GOT3 (cell line): Measurements from ENCODE around the gene BCL7A.
"Not testable (repeated sequence)": the region's sequence is repeated elsewhere in the genome, so short reads cannot be mapped to it uniquely, and the experiment has no call there.

Experiments
- DNase-seq: peaks from one replicate; lab custom pipeline; 2025; ENCODE audit warnings: mixed read lengths; lab: John Stamatoyannopoulos, UW

BCL7A gene

GRCh38 chr12:122028165-122028904 is 6.7 kb downstream of the BCL7A start:
- DNase-seq: no peak

- no peak for DNase-seq
Measured at GRCh38 chr12:122028905-122029560, 7.3 kb downstream of the BCL7A start.

- DNase-seq: no peak
Measured at GRCh38 chr12:122029620-122030423, 8.1 kb downstream of the BCL7A start.

- DNase-seq: no peak
Measured at GRCh38 chr12:122030424-122031035, 8.8 kb downstream of the BCL7A start.

- DNase-seq: no peak
Measured at GRCh38 chr12:122031342-122032216, 9.9 kb downstream of the BCL7A start.

- no peak for DNase-seq
Measured at GRCh38 chr12:122032580-122032979, 10.9 kb downstream of the BCL7A start.

- DNase-seq: no peak
Measured at GRCh38 chr12:122035292-122035691, 13.6 kb downstream of the BCL7A start.

- DNase-seq: no peak
Measured at GRCh38 chr12:122036153-122036552, 14.5 kb downstream of the BCL7A start.

- DNase-seq: no peak
Measured at GRCh38 chr12:122040579-122041386, 19.1 kb downstream of the BCL7A start.

- not testable (repeated sequence) for DNase-seq
Measured at GRCh38 chr12:122041458-122041857, 19.8 kb downstream of the BCL7A start.

GRCh38 chr12:122042910-122043309 is 21.2 kb downstream of the BCL7A start:
- DNase-seq: no peak

GRCh38 chr12:122043476-122043875 is 21.8 kb downstream of the BCL7A start:
- DNase-seq: no peak

- DNase-seq: no peak
Measured at GRCh38 chr12:122045262-122045661, 23.6 kb downstream of the BCL7A start.

GRCh38 chr12:122046145-122046544 is 24.5 kb downstream of the BCL7A start:
- DNase-seq: no peak

- no peak for DNase-seq
Measured at GRCh38 chr12:122048151-122048550, 26.5 kb downstream of the BCL7A start.

- DNase-seq: no peak
Measured at GRCh38 chr12:122049827-122050226, 28.1 kb downstream of the BCL7A start.

- no peak for DNase-seq
Measured at GRCh38 chr12:122050706-122051105, 29.0 kb downstream of the BCL7A start.

GRCh38 chr12:122051231-122051876 is 29.7 kb downstream of the BCL7A start:
- no peak for DNase-seq

GRCh38 chr12:122052285-122052684 is 30.6 kb downstream of the BCL7A start:
- DNase-seq: no peak
